IPS DF 19.7 (cell line): ENCODE data around the gene SOX15.
"Not testable (repeated sequence)": the region's sequence is repeated elsewhere in the genome, so short reads cannot be mapped to it uniquely, and the experiment has no call there.

Experiments used
- DNase-seq: peaks from one replicate; pipeline ENCODE4 v3.0.0-alpha.2; 2013; ENCODE audit warnings: low read depth, low spot score

The SOX15 gene

DNA sequence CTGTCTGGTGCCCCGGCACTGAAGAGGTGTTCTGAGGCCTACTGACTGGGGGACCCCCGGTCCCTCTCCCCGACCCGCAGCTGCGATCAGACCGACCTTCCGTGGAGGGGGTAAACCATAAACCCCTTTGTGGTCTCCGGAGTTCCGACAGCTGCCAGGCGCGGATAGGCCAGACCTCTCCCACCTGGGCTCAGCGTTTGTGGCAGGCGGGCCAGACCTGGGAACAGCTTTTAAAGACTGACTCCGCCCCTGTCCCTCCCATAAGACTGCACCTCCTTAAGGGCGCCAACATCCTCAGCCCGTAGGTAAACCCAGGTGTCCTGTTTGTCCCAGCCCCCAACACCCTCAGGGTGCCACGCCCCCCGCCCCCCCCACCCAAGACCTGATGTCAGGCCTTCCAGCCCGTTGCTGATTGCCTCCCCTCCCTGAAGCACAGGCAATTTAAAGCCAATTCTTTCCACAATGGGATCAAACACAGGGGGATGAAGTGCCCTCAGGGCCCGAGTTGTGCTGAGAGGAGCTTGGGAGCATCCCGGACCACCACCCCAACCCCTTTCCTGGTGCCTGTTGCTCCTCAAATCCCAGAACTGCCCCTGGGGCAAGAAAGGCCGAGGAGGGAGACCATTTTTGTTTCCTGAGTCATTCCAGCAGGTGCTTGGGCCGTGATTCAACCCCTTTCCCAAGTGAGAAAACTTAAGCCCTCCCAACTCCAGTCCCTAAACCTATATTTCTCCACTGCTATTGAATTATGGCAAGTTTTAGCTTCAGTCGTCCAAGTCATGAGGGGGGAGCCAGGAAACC, at the start of gene SOX15:
TSS of gene SOX15 (minus strand) at position 204 of the 801 bp plus-strand sequence. CDS start 418 bp downstream, outside the sequence.
- no peak for DNase-seq

DNA sequence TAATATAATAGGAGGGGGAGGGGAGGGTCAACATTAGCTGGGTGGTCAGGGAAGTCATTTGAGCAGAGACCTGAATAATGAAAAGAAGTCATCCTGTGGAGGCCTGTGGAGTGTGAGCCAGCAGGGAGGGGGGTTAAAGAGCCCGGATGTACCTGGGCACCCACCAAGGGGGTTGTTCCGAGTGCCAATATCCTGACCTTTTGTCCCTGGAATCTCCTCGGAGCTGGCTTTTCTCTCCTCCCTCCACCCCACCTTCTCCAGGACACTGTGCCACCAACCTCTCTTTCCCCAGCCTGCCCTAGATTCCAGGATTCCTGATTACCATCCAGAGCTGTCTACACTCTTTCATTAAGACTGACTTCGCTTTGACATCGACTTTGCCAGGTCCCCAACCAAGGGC, 46.3 kb upstream of the SOX15 start:
- DNase-seq, result no peak

DNA sequence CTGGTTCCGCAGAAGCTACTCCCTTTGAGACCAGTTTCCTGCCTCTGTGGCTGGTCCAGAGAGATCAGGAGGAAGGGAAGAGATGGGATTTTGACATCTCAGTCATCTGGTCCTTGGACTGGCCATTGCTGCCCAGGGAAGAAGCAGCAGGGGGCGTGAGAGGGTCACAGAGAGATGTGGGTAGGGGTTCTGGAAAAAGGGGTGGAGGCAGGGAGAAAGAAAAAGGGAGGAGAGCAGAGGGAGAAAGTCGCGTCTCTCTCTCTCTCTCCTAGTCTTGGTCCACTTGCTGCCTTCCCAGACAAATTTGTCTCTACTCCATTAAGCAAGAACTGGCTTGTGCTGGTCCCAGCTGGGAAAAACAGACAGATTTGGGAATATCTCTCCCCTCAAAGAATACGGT, 44.5 kb upstream of the SOX15 start:
- DNase-seq, result no peak

DNA sequence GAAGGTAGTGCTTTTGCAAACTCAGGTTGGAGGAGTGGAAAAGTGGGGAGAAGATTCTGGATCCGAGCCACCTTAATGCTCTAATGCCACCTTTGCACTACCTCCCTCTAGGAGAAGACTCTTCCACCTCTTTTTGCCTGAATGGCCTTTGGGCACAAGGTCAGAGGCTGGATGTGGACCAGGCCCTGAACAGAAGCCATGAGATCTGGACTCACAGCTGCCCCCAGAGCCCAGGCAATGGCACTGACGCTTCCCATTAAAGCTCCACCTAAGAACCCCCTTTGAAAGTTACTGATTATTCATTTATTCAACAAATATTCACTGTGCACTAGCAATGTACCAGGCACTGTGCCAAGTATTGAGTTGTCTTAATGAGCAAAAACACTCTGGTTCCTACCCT, 43.2 kb upstream of the SOX15 start:
- no peak for DNase-seq

DNA sequence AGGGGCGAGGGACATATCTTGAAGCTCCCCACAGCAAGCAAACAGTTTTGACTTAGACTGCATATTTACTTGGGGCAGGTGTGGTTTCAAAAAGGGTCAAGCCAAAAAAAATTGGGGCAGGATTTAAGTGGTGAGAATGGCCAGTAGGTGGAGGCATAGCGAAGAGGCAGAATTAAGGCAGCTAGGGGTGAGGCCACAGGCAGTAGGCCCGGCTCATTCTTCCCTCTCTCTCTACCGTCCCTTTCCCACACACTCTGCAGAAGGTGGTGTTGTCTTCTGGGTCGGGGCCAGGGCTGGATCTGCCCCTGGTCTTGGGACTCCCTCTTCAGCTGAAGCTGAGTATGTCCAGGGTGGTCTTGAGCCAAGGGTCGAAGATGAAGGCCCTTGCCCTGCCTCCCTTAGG, 42.6 kb upstream of the SOX15 start:
- no peak for DNase-seq

DNA sequence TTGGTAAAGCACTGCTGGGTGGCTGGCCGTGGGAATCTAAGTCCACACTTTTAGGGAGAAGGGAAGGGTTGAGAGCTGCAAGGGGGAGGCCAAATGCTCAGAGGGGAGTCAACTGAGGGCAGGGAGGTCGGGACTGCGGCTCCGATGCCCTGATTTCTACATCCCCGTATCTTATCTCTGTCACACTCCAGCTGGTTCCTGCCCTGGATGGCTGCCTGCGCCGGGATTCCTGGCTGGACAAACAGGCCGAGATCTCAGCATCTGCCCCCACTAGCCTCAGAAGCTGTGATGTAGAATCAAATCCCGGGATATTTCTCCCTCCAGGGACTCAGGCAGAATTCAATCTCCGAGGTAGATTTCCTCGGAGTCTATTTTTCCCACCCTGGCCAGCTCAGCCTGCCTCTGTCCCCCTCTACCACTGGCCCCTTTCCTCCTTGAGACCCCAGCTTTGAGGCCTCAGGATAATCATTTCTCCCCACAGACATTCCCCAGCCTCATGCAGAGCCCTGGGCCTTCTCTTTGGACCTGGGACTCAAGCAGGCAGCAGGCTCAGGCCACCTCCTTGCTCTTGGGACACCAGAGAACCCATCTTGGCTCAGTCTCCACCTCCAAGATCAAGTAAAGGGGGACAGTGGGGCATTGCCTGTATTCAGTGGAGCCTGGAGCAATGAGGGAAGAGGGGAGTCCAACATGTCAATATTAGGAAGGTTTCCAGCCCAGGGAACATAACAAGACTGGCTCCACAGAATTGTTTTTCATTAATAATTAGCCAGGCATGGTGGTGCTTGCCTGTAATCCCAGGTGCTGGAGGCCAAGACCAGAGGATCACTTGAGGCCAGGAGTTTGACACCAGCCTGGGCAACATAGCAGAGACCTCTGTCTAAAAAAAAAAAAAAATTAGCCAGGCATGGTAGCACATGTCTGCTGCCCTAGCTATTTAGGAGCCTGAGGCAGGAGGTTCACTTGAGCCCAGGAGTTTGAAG, 41.8 kb upstream of the SOX15 start:
- DNase-seq, result no peak

DNA sequence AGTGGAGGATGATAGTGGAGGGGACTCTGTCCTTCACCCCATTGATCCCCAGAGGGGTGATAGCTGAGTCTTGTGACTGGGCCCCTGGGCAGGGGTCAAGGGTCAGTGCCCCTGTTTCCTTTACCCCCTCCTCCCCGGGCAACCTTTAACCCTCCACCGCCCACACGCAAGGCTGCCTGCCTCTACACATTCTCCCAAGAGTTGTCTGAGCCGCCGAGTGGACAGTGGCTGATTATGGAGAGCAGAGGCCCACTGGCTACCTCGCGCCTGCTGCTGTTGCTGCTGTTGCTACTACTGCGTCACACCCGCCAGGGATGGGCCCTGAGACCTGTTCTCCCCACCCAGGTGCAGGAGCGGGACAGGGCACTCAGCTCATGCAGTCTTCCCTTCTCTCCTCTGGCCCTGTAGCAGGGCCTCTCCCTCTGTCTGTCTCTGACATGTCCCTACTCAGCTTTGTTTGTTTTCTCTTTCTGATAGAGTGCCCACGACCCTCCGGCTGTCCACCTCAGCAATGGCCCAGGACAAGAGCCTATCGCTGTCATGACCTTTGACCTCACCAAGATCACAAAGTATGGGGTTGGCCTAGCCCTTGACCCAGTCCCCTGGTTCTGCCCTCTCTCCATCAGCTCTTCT, 40.2 kb upstream of the SOX15 start, which contains the start of gene SHBG:
TSS of gene SHBG (plus strand) at position 197 of the 633 bp plus-strand sequence. CDS start at position 235, 38 bp downstream.
- DNase-seq, result no peak

DNA sequence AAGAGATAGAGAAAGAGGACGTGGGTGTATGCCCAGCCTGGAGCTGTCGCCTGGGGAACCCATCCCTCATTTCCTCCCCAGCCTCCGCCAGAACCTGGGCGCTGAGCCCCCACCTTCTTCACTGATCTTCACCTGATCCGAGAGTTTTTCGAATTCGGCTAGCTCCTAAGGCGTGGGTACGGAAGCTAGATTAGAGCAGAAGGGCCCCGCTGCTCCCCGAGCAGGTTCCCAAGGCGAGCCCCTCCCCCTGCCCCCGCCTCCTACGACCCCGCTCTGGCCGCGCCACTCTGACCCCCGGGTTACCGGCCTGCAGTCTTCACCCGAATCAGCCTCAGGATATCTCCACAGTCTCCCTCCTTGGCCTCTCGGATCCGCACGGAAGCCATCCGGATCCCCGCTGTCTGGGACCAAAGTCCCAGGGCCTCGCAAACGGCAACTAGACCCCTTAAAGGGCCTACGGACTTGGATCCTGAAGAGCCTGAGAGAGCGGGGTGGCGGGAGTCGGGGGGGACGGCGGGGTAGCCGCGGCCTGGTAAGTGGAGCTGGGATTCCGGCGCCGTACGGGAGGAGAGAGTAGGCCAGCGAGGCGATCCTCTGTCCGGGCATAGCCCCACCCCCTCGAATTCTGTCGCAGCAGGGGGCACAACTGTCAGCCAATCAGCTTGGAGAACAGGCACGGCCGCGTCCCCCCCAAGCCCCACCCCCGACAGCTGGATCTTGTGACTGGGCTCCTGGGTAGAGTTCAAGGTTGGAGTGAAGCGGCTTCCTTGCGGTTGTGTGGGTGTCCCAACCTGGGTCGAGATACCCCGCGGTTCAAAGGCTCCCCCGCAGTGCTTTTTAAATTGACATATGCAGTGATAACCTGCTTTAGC, 37.6 kb upstream of the SOX15 start, which contains the start of gene SAT2:
TSS of gene SAT2 (minus strand) at position 572 of the 872 bp plus-strand sequence. CDS start at position 386, 186 bp downstream.
- DNase-seq, result peak; percentile 78

DNA sequence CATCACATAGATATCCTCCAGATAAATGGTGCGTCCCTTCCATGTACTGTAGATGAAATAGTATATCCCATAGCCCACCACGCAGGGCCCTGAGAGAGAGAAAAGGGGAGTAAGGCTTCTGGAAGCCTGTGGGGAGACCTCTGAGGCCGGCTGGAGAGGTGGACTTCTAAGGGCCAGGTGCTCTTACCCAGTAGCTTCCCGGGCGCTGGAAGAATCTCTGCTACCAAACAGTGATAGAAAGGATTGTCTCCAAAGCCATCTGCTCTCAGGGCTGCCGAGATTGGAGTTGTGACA, 37.0 kb upstream of the SOX15 start:
- DNase-seq, result no peak

DNA sequence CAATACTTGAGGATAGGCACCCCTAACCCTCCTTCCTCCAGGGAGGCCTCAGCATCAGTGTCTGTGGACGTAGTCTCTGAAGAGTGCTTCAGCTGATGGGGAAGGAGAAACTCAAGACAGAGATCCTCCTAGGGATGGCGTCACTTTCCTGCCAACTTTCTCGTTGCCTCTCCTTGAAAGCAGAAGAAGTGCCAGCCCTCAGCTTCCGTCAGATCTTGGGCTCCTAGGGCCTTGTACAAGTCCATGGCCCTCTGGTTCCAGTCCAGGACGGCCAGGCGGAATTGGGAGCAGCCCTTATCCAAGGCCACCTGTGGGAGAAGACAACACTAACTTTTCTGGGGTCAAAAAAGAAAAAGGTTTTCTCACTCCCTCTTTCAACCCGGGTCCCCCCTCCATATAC, 36.4 kb upstream of the SOX15 start:
- no peak for DNase-seq

DNA sequence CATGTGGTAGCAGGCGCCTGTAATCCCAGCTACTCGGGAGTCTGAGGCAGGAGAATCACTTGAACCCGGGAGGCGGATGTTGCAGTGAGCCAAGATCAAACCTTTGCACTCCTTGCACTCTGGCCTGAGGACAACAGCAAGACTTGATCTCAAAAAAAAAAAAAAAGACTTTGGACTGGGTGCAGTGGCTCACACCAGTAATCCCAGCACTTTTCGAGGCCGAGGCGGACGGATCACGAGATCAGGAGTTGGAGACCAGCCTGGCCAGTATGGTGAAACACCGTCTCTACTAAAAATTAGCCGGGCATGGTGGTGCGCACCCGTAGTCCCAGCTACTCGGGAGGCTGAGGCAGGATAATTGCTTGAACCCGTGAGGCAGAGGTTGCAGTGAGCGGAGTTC, 35.9 kb upstream of the SOX15 start:
- not testable (repeated sequence) for DNase-seq

DNA sequence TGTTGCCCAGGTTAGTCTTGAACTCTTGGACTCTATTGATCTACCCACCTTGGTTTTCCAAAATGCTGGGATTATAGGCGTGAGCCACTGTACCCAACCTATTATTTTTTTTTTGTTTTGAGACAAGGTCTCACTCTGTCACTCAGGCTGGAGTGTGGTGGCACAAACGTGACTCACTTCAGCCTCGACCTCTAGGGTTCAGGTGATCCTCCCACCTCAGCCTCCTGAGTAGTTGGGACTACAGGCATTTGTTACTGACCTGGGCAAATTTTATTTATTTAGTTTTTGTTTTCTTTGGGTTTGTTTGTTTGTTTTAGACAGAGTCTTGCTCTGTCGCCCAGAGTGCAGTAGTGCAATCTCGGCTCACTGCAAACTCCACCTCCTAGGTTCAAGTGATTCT, 33.8 kb upstream of the SOX15 start:
- no peak for DNase-seq

DNA sequence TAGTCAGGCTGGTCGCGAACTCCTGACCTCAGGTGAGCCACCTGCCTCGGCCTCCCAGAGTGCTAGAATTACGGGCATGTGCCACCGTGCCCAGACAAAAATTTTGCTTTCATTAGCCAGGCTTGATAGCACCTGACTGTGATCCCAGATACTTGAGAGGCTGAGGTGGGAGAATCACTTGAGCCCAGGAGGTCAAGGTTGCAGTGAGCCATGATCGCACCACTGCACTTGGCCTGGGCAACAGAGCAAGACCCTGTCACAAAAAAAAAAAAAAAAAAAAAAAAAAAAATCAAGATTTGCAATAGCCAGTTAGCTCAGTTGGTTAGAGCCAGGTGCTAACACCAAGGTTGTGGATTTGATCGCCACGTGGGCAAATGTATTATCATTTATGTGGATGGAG, 30.9 kb upstream of the SOX15 start:
- no peak for DNase-seq

DNA sequence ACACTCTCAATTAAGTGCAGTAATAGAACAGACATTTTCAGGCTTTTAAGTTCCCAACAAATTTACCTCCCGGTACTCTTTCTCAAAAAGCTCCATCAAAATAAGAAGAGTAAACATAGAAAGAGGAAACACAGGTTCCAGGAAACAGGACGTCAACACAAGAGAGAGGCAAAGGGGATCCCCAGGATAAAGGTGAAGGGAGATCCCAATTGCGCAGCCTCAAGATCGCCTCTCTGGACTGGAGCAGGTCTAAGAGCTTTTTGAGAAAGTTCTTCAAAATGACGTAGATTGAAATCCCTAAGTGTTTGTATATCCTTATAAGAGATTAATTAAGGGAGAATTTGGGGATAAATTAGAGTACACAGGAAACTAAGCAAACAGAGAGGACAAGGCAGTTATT, 28.7 kb upstream of the SOX15 start:
- DNase-seq, result no peak

DNA sequence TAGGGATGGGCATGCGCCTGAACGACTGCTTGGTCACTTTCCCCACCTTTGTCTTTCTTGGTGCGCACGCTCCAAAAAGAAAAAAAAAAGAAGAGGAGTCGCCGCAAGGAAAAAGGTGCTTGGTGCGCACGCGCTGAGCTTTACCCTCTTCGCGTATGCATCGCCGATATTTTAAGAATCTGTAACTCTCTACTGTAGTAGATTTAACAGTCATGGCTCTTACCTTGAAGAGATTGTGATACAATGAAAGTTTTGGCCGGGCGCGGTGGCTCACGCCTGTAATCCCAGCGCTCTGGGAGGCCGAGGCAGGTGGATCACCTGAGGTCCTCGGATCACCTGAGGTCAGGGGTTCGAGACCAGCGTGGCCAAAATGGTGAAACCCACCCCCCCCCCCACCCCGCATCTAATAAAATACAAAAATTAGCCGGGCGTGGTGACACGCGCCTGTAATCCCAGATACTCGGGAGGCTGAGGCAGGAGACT, 25.4 kb upstream of the SOX15 start:
- DNase-seq, result no peak

DNA sequence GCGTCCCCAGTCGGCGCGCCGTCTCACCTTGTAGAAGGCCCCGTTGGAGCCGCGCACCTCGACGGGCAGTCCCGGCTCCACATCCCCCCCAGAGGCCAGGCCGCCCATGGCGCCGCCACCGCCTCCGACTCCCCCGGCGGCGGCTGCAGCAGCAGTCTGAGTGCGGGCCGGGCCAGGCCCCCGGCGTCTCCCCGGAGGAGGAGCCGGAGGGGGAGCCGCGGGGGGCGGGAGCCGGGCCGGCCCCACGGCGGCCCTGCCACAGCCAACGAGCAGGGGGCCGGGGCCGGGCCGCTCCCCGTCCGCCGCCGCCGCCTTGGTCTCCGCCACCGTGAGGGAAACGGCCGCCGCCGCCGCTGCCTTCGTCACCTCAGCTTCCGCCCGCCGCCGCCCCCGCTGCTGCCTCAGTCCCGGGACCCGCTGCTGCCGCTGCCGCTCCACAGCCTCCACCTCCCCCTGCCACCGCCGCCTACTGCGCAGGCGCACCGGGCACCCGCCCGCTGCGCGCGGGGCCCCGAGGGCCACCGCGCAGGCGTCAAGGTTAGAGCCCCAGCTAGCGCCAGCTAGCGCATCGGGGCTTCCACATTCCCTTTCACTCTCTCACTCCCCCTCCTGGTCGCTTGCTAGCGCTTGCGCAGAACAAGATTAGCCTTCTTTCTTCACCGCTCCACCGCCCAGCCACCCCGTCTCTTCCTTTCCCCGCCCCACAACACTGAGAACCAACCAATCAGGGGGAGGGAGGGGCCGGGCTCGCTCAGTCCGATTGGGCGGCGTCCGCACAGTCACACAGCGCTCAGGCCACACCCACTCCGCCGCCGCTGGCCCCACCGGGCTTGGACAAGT, 24.8 kb upstream of the SOX15 start, which contains the start of gene FXR2:
TSS of gene FXR2 (minus strand) at position 473 of the 840 bp plus-strand sequence. CDS start at position 108, 365 bp downstream.
- DNase-seq, result peak; percentile 98

DNA sequence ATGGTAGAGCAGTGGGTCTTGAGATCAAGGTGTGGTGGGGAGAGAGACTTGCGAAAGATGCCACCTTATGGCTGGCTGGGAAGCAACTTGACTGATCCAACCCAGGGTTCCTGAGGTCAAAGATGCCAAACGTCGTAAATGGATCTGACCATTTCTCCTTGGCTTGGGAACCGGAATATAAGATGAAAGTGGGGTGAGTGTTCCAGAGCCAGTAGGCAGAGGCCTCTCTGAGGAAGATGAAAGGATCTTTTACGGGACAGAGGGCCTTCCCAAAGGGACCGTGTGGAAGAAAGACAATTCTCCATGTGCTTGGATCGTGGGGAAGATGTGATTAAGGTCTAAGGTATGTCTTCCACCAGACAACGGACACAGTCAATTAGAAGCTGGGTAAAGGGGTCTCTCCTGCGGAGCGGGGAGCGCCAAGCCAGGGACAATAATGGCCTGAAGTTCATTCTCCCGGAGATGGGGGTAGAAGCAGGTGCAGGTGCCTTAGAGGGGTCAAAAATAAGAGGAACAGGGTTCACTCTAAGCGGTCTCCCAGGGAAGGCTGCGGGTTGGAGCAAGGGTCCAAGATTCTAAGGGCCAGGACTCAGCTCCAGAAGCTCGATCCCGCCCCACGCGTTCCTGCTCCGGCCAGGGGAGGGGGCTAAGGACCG, 24.0 kb upstream of the SOX15 start:
- DNase-seq, result no peak

DNA sequence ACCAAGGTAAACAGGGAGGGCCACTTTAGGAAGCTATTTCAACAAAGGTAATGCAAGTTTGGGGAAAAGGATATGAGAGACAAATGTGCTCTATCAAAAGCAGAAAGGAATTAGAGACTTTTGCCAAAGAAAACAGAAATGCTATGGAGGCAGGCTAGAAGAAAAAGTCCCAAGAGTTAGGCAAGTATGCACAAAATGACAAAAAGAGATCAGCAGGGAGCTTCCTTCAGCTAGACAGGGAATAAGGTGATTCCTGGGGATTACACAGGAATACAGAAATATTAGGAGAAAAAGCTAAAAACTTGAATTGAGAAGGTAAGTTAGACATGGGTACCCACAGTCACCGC, 22.4 kb upstream of the SOX15 start:
- DNase-seq, result no peak

DNA sequence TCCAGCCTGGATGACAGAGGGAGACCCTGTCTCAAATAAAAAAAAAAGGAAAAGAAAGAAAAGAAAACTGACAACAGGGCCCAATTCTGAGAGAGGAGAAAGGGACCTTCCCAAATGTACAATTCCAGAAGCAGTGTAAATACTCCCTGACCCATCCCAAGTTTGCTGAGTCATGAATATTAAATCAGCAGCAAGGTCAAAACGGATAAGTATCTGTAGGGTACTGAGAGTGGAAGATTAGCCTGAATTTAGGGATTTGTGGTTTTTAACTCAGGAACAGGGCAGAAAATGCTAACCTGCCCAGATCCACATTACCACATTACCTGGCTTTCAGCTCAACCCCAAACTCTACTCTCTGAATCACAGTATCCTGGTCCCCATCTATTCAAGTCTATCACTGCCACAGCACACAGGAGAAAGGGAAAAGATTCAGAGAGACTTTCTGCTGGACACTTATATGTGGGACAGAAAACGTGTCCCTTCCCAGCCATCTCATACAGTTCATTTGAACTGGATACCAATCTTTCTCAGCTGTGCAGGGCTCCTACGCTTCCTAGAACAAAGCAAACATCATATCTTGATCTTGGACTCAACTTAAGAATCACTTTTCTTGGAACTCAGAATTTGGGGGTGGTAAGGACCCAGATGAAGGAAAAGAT, 21.9 kb upstream of the SOX15 start:
- DNase-seq, result no peak
